ENCODE data around the gene DPCD.

DNA sequence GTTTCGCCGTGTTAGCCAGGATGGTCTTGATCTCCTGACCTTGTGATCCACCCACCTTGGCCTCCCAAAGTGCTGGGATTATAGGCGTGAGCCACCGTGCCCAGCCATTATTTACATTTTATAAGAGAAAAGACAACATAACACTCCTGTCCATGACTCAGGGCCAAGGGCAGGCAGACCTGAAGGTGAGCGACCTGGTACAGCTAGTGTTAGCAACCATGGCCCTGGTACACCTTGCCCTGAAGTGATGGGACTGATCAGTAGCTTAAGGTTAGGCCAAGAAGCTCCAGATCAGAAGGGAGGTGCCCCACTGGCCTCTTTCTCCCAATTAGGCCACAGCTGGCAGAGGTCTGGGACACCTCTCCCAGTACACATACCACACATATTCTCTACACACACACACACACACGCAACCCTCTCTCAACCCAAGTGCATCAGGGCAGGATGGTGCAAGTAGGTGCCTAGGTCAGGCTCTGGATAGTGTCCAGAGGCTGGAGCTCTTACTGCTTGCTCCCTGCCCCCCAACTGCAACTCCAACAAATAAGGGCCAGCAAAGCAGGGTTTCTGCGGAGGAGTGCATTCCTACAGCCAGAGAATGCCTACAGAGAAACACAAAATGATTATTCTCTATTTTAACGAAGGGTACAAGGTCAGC, 43.8 kb downstream of the DPCD start:
- TF ChIP-seq GATA1 (IDR thresholded peaks at IDR 0.05; ENCODE audit: low read depth, low read length) (no peak), POLR2A (IDR thresholded peaks at IDR 0.05; ENCODE audit: low read length) (no peak)
